ENCODE measurements around the gene POLE2. TPM values are rescaled to one million over a fixed set of nuclear protein-coding genes. Genes with fewer than 3 reads are reported as not detected.
"Not testable (repeated sequence)": the region's sequence is repeated elsewhere in the genome, so short reads cannot be mapped to it uniquely, and the experiment has no call there.

Gene POLE2
- total and polyA plus RNA-seq, 2 of the 13 experiments (the other 11 are each of a cell fraction or from before 2014, with no cell fraction given) = 16.6 to 37.0 TPM

GRCh38 chr14:49721733-49722435 lies 33.9 kb upstream of the POLE2 start:
- BruUV-seq (replicated peaks); CTCF ChIA-PET (ENCODE audit: low intra/inter-chr PET ratio, low total read pairs); H3K4me3 ChIP-seq (replicated peaks in 1 of 3; ENCODE audit: insufficient read depth in 1 of 3, low read depth in 2 of 3, low read length in 3 of 3); H3K79me2 ChIP-seq (ENCODE audit: insufficient read depth, low read length); H2AFZ ChIP-seq (ENCODE audit: low read length); H4K20me1 ChIP-seq (ENCODE audit: insufficient read depth, low read length); H3K9me3 ChIP-seq (ENCODE audit: low read length); H3K27me3 ChIP-seq (ENCODE audit: control insufficient read depth in 1 of 2, insufficient read depth in 2 of 2, low read length in 2 of 2); in situ Hi-C loops (cut with HindIII; ENCODE audit: extremely low pct_ligation_motif_present, low pct_unique_long_range_greater_than_20kb); H3K36me3 ChIP-seq (replicated peaks in 1 of 2; ENCODE audit: control insufficient read depth in 1 of 2, insufficient read depth in 2 of 2, low read length in 2 of 2); H3K9ac ChIP-seq (ENCODE audit: insufficient read depth, low read depth, low read length): not testable (repeated sequence)
- Histone ChIP-seq H3K4me2 (ENCODE audit: low read depth, low read length) (peak overlapping the region; percentile 46), H3K27ac (ENCODE audit: extremely low read length, insufficient read depth, low read length) (peak overlapping the region; percentile 63), H3K4me1 (ENCODE audit: insufficient read depth, low read length) (peaks cover 21% of the 10 kb centered on the region)
- WGBS (ENCODE audit: low lambda C conversion rate) = 15% methylated on average over 9 of the region's 9 CpGs
- intact Hi-C loops (cut with micrococcal nuclease; ENCODE audit: unreplicated experiment) = loop anchor here (1.0 to 2.0 kb wide), 2 partner anchors 49 to 88 kb away; no protein-coding TSS in a partner anchor
- DNase-seq (ENCODE audit: low spot score) (peak; percentile 93), FAIRE-seq (peak; percentile 96), ATAC-seq (peak; percentile 99)
- POLR2A ChIA-PET = interaction anchor here (0.5 to 1.7 kb wide), 10 partner anchors 9 to 158 kb away, joined by 3 to 30 read pairs (median 4); partner anchors contain the start of genes KLHDC1, KLHDC2, MGAT2 and POLE2
- TF ChIP-seq, protein P1, sequence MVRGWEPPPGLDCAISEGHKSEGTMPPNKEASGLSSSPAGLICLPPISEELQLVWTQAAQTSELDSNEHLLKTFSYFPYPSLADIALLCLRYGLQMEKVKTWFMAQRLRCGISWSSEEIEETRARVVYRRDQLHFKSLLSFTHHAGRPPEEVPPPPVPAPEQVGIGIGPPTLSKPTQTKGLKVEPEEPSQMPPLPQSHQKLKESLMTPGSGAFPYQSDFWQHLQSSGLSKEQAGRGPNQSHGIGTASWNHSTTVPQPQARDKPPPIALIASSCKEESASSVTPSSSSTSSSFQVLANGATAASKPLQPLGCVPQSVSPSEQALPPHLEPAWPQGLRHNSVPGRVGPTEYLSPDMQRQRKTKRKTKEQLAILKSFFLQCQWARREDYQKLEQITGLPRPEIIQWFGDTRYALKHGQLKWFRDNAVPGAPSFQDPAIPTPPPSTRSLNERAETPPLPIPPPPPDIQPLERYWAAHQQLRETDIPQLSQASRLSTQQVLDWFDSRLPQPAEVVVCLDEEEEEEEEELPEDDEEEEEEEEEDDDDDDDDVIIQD (CRISPR knock-in tag; IDR thresholded peaks at IDR 0.05; ENCODE audit: low read depth) = peak; percentile 59; the same call in 1 of the 2 replicates
- TF ChIP-seq JUN (CRISPR knock-in tag; IDR thresholded peaks at IDR 0.05) (peak; percentile 21; the same call in 1 of the 2 replicates), SIX1 (CRISPR knock-in tag; IDR thresholded peaks at IDR 0.05; ENCODE audit: borderline replicate concordance) (peak; percentile 71; the same call in 1 of the 2 replicates), SKI (IDR thresholded peaks at IDR 0.05; ENCODE audit: partially characterized antibody) (peak; percentile 13), MYC (CRISPR knock-in tag; IDR thresholded peaks at IDR 0.05; ENCODE audit: borderline replicate concordance) (peak; percentile 38; the same call in 1 of the 2 replicates), PPARG (CRISPR knock-in tag; conservative IDR thresholded peaks at IDR 0.05) (peak; percentile 65), SRF (IDR thresholded peaks at IDR 0.05; ENCODE audit: low read depth, low read length) (0 out of 2 replicates have a peak, but pooled peaks have one; percentile 21), PRDM10 (CRISPR knock-in tag; IDR thresholded peaks at IDR 0.05; ENCODE audit: low read depth) (0 out of 2 replicates have a peak, but pooled peaks have one; percentile 45), KDM6A (CRISPR knock-in tag; IDR thresholded peaks at IDR 0.05; ENCODE audit: low read depth) (0 out of 2 replicates have a peak, but pooled peaks have one; percentile 58), ARNTL (CRISPR knock-in tag; IDR thresholded peaks at IDR 0.05) (peak; percentile 64; the same call in 1 of the 2 replicates), LCORL (IDR thresholded peaks at IDR 0.05) (peak; percentile 80), LCORL (CRISPR knock-in tag; IDR thresholded peaks at IDR 0.05) (peak; percentile 96), BCL6 (CRISPR knock-in tag; IDR thresholded peaks at IDR 0.05) (peak; percentile 91), NCOR1 (IDR thresholded peaks at IDR 0.05; ENCODE audit: borderline replicate concordance, low read length) (peak; percentile 87), ZNF335 (CRISPR knock-in tag; IDR thresholded peaks at IDR 0.05) (peak; percentile 54; the same call in 1 of the 2 replicates)
- TF ChIP-seq, protein P2, sequence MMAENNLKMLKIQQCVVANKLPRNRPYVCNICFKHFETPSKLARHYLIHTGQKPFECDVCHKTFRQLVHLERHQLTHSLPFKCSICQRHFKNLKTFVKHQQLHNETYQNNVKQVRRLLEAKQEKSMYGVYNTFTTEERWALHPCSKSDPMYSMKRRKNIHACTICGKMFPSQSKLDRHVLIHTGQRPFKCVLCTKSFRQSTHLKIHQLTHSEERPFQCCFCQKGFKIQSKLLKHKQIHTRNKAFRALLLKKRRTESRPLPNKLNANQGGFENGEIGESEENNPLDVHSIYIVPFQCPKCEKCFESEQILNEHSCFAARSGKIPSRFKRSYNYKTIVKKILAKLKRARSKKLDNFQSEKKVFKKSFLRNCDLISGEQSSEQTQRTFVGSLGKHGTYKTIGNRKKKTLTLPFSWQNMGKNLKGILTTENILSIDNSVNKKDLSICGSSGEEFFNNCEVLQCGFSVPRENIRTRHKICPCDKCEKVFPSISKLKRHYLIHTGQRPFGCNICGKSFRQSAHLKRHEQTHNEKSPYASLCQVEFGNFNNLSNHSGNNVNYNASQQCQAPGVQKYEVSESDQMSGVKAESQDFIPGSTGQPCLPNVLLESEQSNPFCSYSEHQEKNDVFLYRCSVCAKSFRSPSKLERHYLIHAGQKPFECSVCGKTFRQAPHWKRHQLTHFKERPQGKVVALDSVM (CRISPR knock-in tag; IDR thresholded peaks at IDR 0.05) = 0 out of 2 replicates have a peak, but pooled peaks have one; percentile 37
- TF ChIP-seq, protein P3, sequence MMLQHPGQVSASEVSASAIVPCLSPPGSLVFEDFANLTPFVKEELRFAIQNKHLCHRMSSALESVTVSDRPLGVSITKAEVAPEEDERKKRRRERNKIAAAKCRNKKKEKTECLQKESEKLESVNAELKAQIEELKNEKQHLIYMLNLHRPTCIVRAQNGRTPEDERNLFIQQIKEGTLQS (CRISPR knock-in tag; IDR thresholded peaks at IDR 0.05) = peak; percentile 62; the same call in 1 of the 2 replicates
